ENCODE data around the gene MEIS3.

- no peak for TF ChIP-seq ELF4 (IDR thresholded peaks at IDR 0.05)
- TF ChIP-seq FOXM1 (IDR thresholded peaks at IDR 0.05; ENCODE audit: borderline replicate concordance): no peak
- no peak for TF ChIP-seq BHLHE40 (IDR thresholded peaks at IDR 0.05; ENCODE audit: borderline replicate concordance)
- TF ChIP-seq TARDBP (IDR thresholded peaks at IDR 0.05): no peak
- TF ChIP-seq NFRKB (IDR thresholded peaks at IDR 0.05): no peak
- no peak for TF ChIP-seq FOXK2 (IDR thresholded peaks at IDR 0.05)
- TF ChIP-seq, protein P1, sequence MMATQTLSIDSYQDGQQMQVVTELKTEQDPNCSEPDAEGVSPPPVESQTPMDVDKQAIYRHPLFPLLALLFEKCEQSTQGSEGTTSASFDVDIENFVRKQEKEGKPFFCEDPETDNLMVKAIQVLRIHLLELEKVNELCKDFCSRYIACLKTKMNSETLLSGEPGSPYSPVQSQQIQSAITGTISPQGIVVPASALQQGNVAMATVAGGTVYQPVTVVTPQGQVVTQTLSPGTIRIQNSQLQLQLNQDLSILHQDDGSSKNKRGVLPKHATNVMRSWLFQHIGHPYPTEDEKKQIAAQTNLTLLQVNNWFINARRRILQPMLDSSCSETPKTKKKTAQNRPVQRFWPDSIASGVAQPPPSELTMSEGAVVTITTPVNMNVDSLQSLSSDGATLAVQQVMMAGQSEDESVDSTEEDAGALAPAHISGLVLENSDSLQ (IDR thresholded peaks at IDR 0.05): no peak
These were observed 41.5 kb downstream of the MEIS3 start for GRCh38 chr19:47377801-47378200.

Data from HEK293T (cell line).